Endothelial cell of umbilical vein (primary cell): ENCODE data around the gene HBA2. TPM values are rescaled to one million over a fixed set of nuclear protein-coding genes. Genes with fewer than 3 reads are reported as not detected.

Source experiments
- BruUV-seq: library from RNA; stranded (reverse); fragments of 400-500 nt; replicated peaks from 2 replicates; lab custom pipeline; 2021; lab: Mats Ljungman, UMichigan
- CTCF ChIA-PET: fragments of 300-600, 350-600 bp; sonication (Branson Sonifier 250); formaldehyde crosslinking; loops from one replicate; lab custom pipeline; 2021; ENCODE audit warnings: antibody characterized with exemption, inconsistent platforms; lab: Charles Lee
- POLR2A ChIA-PET: fragments of 300-600, 350-600 bp; sonication (Branson Sonifier 250); formaldehyde crosslinking; loops from one replicate; lab custom pipeline; 2021; ENCODE audit warnings: antibody characterized with exemption, inconsistent platforms; lab: Charles Lee
- DNase-seq: peaks from one replicate; pipeline ENCODE4 v3.0.0-alpha.2; 2011; ENCODE audit warnings: low read depth, low spot score
- FAIRE-seq: peaks from 2 replicates; lab custom pipeline; 2011; peaks lifted over from hg19 to GRCh38; lab: Jason Lieb, UNC
- H2AFZ ChIP-seq: 2 replicates; pipeline ENCODE4 v1.6.0; 2012; ENCODE audit warnings: low read depth, low read length, control low read depth, inconsistent platforms
- H3K27ac ChIP-seq: 2 replicates; pipeline ENCODE4 v1.5.1; 2011; ENCODE audit warnings: low read depth, mild to moderate bottlenecking, control low read depth, low read length, moderate library complexity; ENCODE audit not compliant: insufficient read depth
- H3K27me3 ChIP-seq, 2 experiments: 2 replicates each; pipeline versions ENCODE4 v1.6.0 to v1.6.1; 2011; ENCODE audit warnings: low read length in 2 of 2, mixed read lengths in 1 of 2; ENCODE audit not compliant: control insufficient read depth in 2 of 2, insufficient read depth in 2 of 2
- H3K36me3 ChIP-seq, 2 experiments: 2 replicates in 1 of 2; 3 replicates in 1 of 2; pipeline ENCODE4 v1.5.1; 2011; ENCODE audit warnings: low read length in 2 of 2, mild to moderate bottlenecking in 1 of 2, moderate library complexity in 1 of 2; ENCODE audit not compliant: control insufficient read depth in 2 of 2, insufficient read depth in 2 of 2; ENCODE audit errors: extremely low read depth in 1 of 2
- H3K4me1 ChIP-seq: 3 replicates; pipeline ENCODE4 v1.5.1; 2011; ENCODE audit warnings: mild to moderate bottlenecking, low read length; ENCODE audit not compliant: control insufficient read depth, insufficient read depth; ENCODE audit errors: extremely low read depth
- H3K4me2 ChIP-seq: 2 replicates; pipeline ENCODE4 v1.6.1; 2011; ENCODE audit warnings: low read length, control low read depth, mixed read lengths; ENCODE audit not compliant: insufficient read depth
- H3K4me3 ChIP-seq, 3 experiments: fragments of 200-600 bp in 1 of 3; sonication (generic), shearing (Covaris generic) in 1 of 3; replicated peaks in 1 of 3; 2 replicates each; pipeline ENCODE4 v1.5.1; 2011 to 2016; ENCODE audit warnings: control low read depth in 3 of 3, low read length in 3 of 3, mild to moderate bottlenecking in 2 of 3, inconsistent platforms in 1 of 3, low read depth in 1 of 3, moderate library complexity in 1 of 3; ENCODE audit not compliant: insufficient read depth in 1 of 3
- H3K79me2 ChIP-seq: 2 replicates; pipeline ENCODE4 v1.6.0; 2012; ENCODE audit warnings: low read length, inconsistent platforms; ENCODE audit not compliant: control insufficient read depth, insufficient read depth
- H3K9ac ChIP-seq: replicated peaks from 2 replicates; pipeline ENCODE3; 2011; ENCODE audit warnings: low read length, control low read depth; ENCODE audit not compliant: insufficient read depth; ENCODE audit errors: extremely low read depth
- H3K9me1 ChIP-seq: replicated peaks from 3 replicates; pipeline ENCODE4 v1.6.0; 2011; ENCODE audit warnings: mild to moderate bottlenecking, low read length; ENCODE audit not compliant: control insufficient read depth, insufficient read depth; ENCODE audit errors: extremely low read depth
- H3K9me3 ChIP-seq: replicated peaks from 2 replicates; pipeline ENCODE4 v1.5.1; 2012; ENCODE audit warnings: low read length, inconsistent platforms; ENCODE audit not compliant: control insufficient read depth, insufficient read depth
- H4K20me1 ChIP-seq: replicated peaks from 2 replicates; pipeline ENCODE3; 2011; ENCODE audit warnings: mild to moderate bottlenecking, low read length; ENCODE audit not compliant: control insufficient read depth, insufficient read depth; ENCODE audit errors: extremely low read depth
- EZH2 ChIP-seq: IDR thresholded peaks from 2 replicates; pipeline ENCODE4 v1.6.1; 2012; ENCODE audit warnings: borderline replicate concordance, low read depth, mild to moderate bottlenecking, moderate library complexity, low read length, inconsistent platforms; ENCODE audit not compliant: severe bottlenecking
- FOS ChIP-seq: IDR thresholded peaks from 2 replicates; pipeline ENCODE4 v1.6.1; 2011; ENCODE audit warnings: mild to moderate bottlenecking, low read length, moderate library complexity, borderline replicate concordance; ENCODE audit not compliant: insufficient read depth
- GATA2 ChIP-seq: IDR thresholded peaks from 2 replicates; pipeline ENCODE4 v1.7.0; 2011; ENCODE audit warnings: low read depth, mild to moderate bottlenecking, moderate library complexity, mixed read lengths, low read length; ENCODE audit not compliant: insufficient read length, insufficient read depth
- JUN ChIP-seq: IDR thresholded peaks from 2 replicates; pipeline ENCODE4 v1.6.1; 2011; ENCODE audit warnings: borderline replicate concordance, low read depth; ENCODE audit not compliant: insufficient read length, insufficient read depth
- MYC ChIP-seq: IDR thresholded peaks from one replicate; pipeline ENCODE4 v1.6.1; 2011; ENCODE audit warnings: mild to moderate bottlenecking, low read depth, low read length
- POLR2A ChIP-seq: IDR thresholded peaks from 2 replicates; pipeline ENCODE4 v1.6.1; 2012; ENCODE audit warnings: low read depth, mild to moderate bottlenecking, control low read depth, low read length
- POLR2AphosphoS5 ChIP-seq: IDR thresholded peaks from 2 replicates; pipeline ENCODE4 v1.6.1; 2012; ENCODE audit warnings: low read depth, mild to moderate bottlenecking, control low read depth, low read length, moderate library complexity; ENCODE audit not compliant: insufficient read depth
- dilution Hi-C: fragments of 300-500 bp; cut with MboI; formaldehyde crosslinking; loops from one replicate; pipeline ENCODE4 v1.15.0; 2019; ENCODE audit warnings: low sequenced_read_pairs; ENCODE audit not compliant: extremely low pct_ligation_motif_present
- intact Hi-C: fragments of 100-400 bp; cut with micrococcal nuclease; formaldehyde crosslinking; loops from one replicate; pipeline ENCODE4 v1.10.0; 2022
- polyA plus RNA-seq, 4 experiments: library from polyadenylated mRNA; depleted of rRNA in 3 of 4; stranded (reverse) in 3 of 4; unstranded in 1 of 4; fragments of >200 nt; gene quantifications; 2 replicates each; pipeline versions ENCODE4 v1.2.1 to v1.2.3, GENCODE V29; 2011 to 2012; ENCODE audit warnings: missing spikeins in 1 of 4
- total RNA-seq: library from RNA; stranded (reverse); gene quantifications from 2 replicates; pipeline ENCODE4 v1.2.3, GENCODE V29; 2021
- TF ChIP-seq, protein P1 (sequence below): IDR thresholded peaks from 2 replicates; pipeline ENCODE4 v1.6.1; 2011; ENCODE audit not compliant: insufficient read depth, insufficient read length
- TF ChIP-seq, protein P2 (sequence below), 2 donors: IDR thresholded peaks; 1 replicate in 1 of 2; 2 replicates in 1 of 2; pipeline ENCODE4 v1.5.1; 2011; ENCODE audit warnings: low read length in 2 of 2, mild to moderate bottlenecking in 2 of 2, moderate library complexity in 2 of 2, control low read depth in 1 of 2, inconsistent platforms in 1 of 2, low read depth in 1 of 2; ENCODE audit not compliant: insufficient read depth in 1 of 2; ENCODE audit errors: extremely low read depth in 1 of 2

Gene HBA2
- total and polyA plus RNA-seq, 2 donors (not counting 3 experiments of a cell fraction or from before 2014, with no cell fraction given): not detected

DNA sequence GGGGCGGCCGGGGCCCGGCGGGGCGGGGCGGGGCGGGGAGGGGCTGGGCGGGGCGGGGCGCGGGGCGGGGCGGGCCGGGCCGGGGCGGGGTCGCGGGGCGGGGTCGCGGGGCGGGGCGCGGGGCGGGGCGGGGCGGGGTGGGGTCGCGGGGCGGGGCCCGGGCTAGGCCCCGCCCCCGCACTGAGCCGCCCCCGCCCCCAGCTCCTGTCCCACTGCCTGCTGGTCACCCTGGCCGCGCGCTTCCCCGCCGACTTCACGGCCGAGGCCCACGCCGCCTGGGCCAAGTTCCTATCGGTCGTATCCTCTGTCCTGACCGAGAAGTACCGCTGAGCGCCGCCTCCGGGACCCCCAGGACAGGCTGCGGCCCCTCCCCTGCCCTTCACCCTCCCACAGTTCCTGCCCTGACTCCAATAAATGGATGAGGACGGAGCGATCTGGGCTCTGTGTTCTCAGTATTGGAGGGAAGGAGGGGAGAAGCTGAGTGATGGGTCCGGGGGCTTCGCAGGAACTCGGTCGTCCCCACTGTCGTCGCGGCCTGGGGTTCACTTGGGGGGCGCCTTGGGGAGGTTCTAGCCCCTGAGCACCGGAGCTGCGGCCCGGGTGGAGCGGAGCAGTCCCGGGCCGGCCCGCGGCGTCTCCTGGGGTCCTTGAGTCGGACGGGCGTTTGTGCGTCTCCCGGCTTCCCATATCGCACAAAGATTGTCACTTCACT, 7.7 kb upstream of the HBA2 start:
- CTCF ChIA-PET: interaction anchor here (0.6 kb wide), 1 partner anchor 60 kb away, joined by 3 read pairs; no protein-coding TSS in a partner anchor
- no peak overlapping the region for H3K4me3 ChIP-seq

More for the DNA sequence above, 7.7 kb upstream of the HBA2 start:
- Histone ChIP-seq H3K9ac (no peak overlapping the region), H3K27me3 (peaks cover 35 to 39% of the 10 kb centered on the region in 2 experiments), H3K27ac (no peak overlapping the region), H3K4me2 (peak overlapping the region; percentile 29), H3K9me3 (no peaks in the 10 kb centered on the region), H4K20me1 (no peaks in the 10 kb centered on the region), H2AFZ (no peak overlapping the region), H3K9me1 (no peaks in the 10 kb centered on the region), H3K79me2 (no peaks in the 10 kb centered on the region), H3K36me3 (no peaks in the 10 kb centered on the region), H3K4me1 (no peaks in the 10 kb centered on the region)
- intact Hi-C loops: no loop called here
- FAIRE-seq (no peak), DNase-seq (no peak)
- POLR2A ChIA-PET: no interaction called here
- dilution Hi-C loops: no loop called here
- BruUV-seq: no TSS peak
- TF ChIP-seq MYC (no peak), GATA2 (no peak), FOS (no peak), POLR2AphosphoS5 (no peak), EZH2 (no peak), POLR2A (no peak), JUN (no peak)
- TF ChIP-seq, protein P1, sequence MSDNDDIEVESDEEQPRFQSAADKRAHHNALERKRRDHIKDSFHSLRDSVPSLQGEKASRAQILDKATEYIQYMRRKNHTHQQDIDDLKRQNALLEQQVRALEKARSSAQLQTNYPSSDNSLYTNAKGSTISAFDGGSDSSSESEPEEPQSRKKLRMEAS: no peak
- TF ChIP-seq, protein P2, sequence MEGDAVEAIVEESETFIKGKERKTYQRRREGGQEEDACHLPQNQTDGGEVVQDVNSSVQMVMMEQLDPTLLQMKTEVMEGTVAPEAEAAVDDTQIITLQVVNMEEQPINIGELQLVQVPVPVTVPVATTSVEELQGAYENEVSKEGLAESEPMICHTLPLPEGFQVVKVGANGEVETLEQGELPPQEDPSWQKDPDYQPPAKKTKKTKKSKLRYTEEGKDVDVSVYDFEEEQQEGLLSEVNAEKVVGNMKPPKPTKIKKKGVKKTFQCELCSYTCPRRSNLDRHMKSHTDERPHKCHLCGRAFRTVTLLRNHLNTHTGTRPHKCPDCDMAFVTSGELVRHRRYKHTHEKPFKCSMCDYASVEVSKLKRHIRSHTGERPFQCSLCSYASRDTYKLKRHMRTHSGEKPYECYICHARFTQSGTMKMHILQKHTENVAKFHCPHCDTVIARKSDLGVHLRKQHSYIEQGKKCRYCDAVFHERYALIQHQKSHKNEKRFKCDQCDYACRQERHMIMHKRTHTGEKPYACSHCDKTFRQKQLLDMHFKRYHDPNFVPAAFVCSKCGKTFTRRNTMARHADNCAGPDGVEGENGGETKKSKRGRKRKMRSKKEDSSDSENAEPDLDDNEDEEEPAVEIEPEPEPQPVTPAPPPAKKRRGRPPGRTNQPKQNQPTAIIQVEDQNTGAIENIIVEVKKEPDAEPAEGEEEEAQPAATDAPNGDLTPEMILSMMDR (IDR thresholded peaks at IDR 0.05; ENCODE audit: extremely low read depth in 1 of 2, insufficient read depth in 1 of 2, low read depth in 1 of 2, low read length in 2 of 2): no peak
